Retinal pigment epithelial cell (primary cell): Measurements from ENCODE around the gene SEPTIN2.

Experiments
- DNase-seq: peaks from one replicate; pipeline ENCODE4 v3.0.0-alpha.2; 2010; ENCODE audit warnings: low read depth
- H3K4me3 ChIP-seq: 2 replicates; pipeline ENCODE4 v1.5.1; 2011; ENCODE audit warnings: mild to moderate bottlenecking, low read length, control low read depth, moderate library complexity
- TF ChIP-seq, protein P1 (sequence below): conservative IDR thresholded peaks from 2 replicates; pipeline ENCODE4 v1.5.1; 2011; ENCODE audit warnings: low read depth, low read length, control low read depth, inconsistent platforms

The SEPTIN2 gene

DNA sequence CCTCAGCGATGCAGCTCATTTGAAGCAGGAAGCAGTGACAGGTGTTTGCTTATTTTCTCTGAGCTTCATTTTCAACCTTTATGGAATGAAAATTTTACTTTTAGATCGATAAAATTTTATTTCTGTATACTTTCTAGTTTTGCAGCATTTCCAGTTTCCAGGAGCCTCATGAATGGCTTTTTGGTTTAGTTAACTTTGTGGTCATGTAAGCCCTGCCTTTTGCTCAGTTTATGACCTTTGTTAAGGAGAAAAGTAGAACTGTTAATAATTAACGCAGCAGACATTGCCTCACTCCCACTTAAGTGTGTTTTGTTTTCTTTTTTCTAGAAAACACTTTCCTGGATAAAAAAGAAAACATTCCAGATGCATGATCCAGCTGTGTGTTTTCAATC lies 35.9 kb downstream of the SEPTIN2 start:
- no peak overlapping the region for H3K4me3 ChIP-seq
- no peak for DNase-seq
- TF ChIP-seq, protein P1, sequence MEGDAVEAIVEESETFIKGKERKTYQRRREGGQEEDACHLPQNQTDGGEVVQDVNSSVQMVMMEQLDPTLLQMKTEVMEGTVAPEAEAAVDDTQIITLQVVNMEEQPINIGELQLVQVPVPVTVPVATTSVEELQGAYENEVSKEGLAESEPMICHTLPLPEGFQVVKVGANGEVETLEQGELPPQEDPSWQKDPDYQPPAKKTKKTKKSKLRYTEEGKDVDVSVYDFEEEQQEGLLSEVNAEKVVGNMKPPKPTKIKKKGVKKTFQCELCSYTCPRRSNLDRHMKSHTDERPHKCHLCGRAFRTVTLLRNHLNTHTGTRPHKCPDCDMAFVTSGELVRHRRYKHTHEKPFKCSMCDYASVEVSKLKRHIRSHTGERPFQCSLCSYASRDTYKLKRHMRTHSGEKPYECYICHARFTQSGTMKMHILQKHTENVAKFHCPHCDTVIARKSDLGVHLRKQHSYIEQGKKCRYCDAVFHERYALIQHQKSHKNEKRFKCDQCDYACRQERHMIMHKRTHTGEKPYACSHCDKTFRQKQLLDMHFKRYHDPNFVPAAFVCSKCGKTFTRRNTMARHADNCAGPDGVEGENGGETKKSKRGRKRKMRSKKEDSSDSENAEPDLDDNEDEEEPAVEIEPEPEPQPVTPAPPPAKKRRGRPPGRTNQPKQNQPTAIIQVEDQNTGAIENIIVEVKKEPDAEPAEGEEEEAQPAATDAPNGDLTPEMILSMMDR = no peak

DNA sequence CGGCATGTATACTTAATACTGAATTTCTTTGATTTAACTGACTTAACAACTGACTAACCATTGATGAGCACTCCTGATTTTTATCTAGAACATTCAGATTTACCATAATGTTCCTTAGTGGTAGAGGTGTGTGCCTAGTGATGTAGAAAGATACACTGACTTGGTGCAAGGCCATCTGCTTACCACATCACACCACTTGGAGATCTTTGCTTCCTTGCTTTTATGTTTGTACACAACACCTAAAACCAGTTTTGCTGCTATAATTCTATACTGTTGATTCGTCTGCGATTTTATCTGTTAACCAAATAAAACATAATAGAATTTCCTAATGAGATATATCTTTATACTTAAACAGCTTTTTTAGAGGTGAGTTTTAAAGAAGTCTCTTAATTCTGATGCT lies 36.5 kb downstream of the SEPTIN2 start:
- H3K4me3 ChIP-seq = no peak overlapping the region
- no peak for DNase-seq
- TF ChIP-seq, protein P1 = no peak

DNA sequence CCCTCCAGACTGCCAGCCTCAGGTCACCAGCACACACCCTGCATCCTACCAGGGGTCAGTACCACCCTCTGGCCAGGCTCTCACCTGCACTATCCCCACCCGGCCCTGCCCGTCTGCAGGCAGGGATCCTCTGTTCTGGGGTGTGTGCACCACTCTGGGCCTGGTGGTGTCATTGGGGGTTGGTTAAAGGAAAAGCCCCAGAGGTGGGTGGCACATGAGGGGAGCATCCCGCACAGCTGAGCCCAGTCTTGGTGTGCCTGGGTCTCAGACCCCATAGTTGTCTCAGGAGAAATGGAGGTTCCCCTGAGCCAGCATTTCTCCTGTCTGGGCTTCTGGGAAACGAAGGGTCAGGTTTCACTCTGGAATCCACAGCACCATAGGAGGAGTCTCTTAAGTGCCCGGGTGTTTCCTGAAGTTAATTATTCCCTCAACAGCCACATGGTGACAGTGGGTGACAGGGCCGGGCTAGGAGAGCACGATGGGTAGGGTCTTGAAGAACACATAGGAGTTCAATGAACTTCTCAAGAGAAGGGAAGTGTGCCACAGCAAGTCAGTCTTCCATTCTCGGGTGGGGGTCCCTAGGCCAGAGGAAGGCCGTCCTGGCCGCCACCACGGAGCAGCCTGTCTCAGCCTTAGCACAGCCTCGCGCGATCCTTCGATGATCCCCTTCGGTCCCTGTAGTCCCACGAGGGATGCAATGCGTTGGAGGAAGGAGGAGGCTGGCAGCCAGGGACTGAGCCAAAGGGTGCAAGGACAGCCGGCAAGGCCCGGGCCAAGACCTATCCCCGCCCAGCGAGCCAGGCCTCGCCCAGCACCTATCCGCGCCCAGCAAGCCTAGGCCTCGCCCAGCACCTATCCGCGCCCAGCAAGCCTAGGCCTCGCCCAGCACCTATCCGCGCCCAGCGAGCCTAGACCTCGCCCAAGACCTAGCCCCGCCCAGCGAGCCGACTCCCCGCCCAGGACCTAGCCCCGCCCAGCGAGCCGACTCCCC lies 39.2 kb downstream of the SEPTIN2 start:
- peak; percentile 46 for DNase-seq
- peak overlapping the region; percentile 26 for H3K4me3 ChIP-seq

DNA sequence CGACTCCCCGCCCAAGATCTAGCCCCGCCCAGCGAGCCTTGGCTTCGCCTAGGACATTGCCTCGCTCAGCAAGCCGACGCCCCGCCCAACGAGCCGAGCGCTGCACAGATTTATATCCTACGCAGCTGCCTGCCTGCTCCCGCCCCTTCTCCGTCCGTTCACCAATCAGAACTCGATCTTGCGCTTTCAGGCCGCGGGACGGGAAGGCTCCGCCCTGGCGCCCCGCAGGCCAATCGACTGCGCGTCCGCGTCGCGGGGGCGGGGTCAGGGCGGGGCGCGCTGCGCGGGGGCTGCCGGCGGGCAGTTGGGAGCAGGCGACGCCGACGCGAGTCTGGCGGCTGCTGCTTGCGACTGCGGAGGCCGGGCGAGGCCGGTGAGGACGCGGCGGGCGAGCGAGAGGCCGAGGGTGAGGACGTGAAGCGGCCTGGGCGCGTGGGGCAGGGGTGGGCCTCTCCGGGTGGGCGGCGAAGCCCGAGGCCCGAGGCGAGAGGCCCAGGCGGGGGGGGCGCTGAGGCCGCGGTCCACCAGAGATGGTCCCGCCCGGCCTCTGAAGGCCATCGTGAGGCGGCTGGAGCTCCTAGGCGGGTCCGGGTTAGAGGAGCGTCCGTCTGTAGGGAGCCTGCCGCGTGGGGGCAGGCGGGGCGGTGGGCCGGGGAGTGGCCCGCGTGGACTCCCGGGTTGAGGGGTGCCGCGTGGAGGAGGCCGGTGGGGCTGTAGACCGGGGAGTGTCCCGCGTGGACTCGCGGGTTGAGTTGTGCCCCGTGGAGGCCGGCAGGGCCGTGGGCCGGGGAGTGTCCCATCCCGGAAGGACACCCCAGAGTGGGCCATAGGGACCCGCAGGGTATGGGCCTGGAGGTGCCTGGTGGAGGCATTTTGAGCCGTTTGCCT lies 40.5 kb downstream of the SEPTIN2 start, which contains the start of gene FARP2:
FARP2 (plus strand) TSS at position 303 of the 888 bp plus-strand sequence. CDS start 16,823 bp downstream, outside the sequence.
- TF ChIP-seq, protein P1 = no peak
- H3K4me3 ChIP-seq = peak within 1 kb of the TSS; percentile 73
- DNase-seq = peak; percentile 96

More for the DNA sequence above, 39.2 kb downstream of the SEPTIN2 start:
- TF ChIP-seq, protein P1 = peak; percentile 1

DNA sequence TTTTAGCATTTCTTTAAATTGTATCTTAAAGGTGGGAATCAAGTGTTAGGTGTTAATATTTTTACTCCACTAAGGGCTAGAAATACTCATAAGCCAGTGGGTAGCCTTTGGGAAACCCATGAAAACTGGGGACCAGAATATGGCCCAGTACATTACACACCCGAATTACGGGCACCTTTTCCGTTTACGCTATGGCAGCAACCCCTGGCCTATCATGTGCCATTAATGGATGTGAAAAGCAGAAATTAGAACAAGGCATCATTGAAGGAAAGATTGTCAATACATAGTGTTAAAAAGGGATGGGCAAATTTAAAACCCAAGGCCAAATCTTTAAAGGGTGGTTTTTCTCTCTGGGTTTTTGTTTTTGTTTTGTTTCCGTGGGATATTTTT lies 41.1 kb downstream of the SEPTIN2 start:
- TF ChIP-seq, protein P1 = no peak
- H3K4me3 ChIP-seq = peak overlapping the region; percentile 73
- no peak for DNase-seq

DNA sequence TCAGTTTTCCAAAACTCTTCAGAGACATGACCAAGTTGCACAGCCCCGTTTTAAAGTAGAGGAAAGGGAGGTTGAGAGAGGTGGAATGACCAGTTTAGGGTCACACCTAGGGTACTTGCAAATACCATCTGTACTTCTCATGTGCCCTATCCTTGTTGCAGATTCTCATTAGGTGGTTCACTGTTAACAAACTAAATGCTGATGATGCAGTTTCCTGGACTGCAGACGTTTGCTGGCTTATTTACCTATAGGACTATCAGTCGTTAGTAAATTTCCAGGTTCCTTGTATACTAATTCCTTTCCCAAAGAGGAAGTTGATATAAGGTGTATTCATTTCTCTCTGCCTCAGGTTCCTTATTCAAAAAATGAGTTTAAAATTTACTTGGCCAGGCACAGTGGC lies 41.8 kb downstream of the SEPTIN2 start:
- no peak overlapping the region for H3K4me3 ChIP-seq
- TF ChIP-seq, protein P1 = no peak
- DNase-seq = no peak
